ENCODE results near the gene LRP8. TPM values are rescaled to one million over a fixed set of nuclear protein-coding genes. Genes with fewer than 3 reads are reported as not detected.

Gene LRP8
- total RNA-seq, 4 donors from 2014 or later = 0.76 to 4.0 (median 2.0) TPM

GRCh38 chr1:53276902-53277281 is 51.0 kb downstream of the LRP8 start:
- H3K4me3 ChIP-seq (ENCODE audit: low read depth, poor library complexity, severe bottlenecking) = no peak overlapping the region
- no peak for TF ChIP-seq POLR2A (IDR thresholded peaks at IDR 0.05)
- TF ChIP-seq, protein P1, sequence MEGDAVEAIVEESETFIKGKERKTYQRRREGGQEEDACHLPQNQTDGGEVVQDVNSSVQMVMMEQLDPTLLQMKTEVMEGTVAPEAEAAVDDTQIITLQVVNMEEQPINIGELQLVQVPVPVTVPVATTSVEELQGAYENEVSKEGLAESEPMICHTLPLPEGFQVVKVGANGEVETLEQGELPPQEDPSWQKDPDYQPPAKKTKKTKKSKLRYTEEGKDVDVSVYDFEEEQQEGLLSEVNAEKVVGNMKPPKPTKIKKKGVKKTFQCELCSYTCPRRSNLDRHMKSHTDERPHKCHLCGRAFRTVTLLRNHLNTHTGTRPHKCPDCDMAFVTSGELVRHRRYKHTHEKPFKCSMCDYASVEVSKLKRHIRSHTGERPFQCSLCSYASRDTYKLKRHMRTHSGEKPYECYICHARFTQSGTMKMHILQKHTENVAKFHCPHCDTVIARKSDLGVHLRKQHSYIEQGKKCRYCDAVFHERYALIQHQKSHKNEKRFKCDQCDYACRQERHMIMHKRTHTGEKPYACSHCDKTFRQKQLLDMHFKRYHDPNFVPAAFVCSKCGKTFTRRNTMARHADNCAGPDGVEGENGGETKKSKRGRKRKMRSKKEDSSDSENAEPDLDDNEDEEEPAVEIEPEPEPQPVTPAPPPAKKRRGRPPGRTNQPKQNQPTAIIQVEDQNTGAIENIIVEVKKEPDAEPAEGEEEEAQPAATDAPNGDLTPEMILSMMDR (IDR thresholded peaks at IDR 0.05) = no peak
- 58 to 90% methylated on average over 20 to 44 of the region's 46 CpGs for WGBS, 2 donors
- no peak for DNase-seq (ENCODE audit: low spot score in 2 of 2)
- intact Hi-C loops (cut with DNase I; ENCODE audit: low total_unique reads) = no loop called here

- no peak for TF ChIP-seq POLR2A (IDR thresholded peaks at IDR 0.05)
- TF ChIP-seq, protein P1 (IDR thresholded peaks at IDR 0.05) = no peak
- no peak overlapping the region for H3K4me3 ChIP-seq (ENCODE audit: low read depth, poor library complexity, severe bottlenecking)
- 71 to 88% methylated on average over 36 to 47 of the region's 48 CpGs for WGBS, 2 donors
- DNase-seq (ENCODE audit: low spot score in 2 of 2) = no peak
- intact Hi-C loops (cut with DNase I; ENCODE audit: low total_unique reads) = no loop called here
Measured at GRCh38 chr1:53276153-53276901, 51.5 kb downstream of the LRP8 start.

DNA sequence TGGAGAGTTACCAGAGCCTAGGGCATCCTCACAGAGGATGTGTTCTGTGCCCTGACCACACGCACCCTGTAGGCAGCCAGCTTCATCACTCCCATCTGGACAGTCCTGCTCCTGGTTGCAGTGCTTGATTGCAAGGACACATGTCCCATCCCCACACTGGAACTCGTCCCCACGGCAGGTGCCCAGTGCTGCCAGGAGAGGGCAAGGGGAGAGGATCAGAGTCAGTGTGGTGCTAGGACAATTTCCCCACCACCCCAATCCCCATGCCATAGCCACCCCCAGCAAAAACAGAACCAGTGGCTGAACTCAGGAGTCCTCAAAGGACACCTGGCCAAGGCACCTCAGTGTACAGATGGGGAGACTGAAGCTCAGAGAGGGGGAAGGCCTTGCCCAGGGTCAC is 52.3 kb downstream of the LRP8 start:
- 90 to 95% methylated on average over 3 of the region's 3 CpGs for WGBS, 2 donors
- intact Hi-C loops (cut with DNase I; ENCODE audit: low total_unique reads) = no loop called here

DNA sequence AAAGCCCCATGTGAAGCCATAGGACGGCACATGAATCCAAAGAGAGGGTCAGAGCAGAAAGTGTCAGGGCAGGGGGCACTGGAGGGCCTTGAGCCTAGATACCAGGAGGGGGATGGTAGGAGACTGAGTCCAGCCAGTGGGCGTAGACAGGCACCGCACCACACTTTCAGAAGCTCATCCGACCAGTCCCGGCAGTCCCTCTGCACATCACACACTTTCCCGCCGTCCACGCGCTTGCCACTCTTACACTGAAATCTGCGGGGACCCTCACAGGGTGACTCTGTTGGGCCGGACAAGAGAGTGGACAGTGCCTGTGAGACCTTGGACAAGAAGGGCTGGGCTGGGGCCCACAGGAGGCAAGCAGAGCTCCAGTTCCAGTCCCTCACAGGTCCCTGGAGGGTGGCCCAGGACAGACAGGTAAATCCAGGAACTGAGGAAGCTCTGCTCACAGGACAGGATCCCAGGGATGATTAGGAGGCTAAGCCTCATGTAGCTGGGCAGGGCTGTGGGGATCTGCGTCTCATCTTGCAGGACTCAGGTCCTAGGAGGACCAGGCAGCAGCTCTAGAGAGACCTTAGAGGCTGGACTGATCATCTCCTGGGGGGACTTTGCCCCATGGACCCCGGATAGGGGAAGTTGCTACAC is 53.2 kb downstream of the LRP8 start:
- no peak for DNase-seq (ENCODE audit: low spot score in 2 of 2)
- WGBS, 2 donors = 87 to 91% methylated on average over 12 to 13 of the region's 13 CpGs
- intact Hi-C loops (cut with DNase I; ENCODE audit: low total_unique reads) = no loop called here
- H3K4me3 ChIP-seq (ENCODE audit: low read depth, poor library complexity, severe bottlenecking) = no peak overlapping the region
- no peak for TF ChIP-seq POLR2A (IDR thresholded peaks at IDR 0.05)
- TF ChIP-seq, protein P1 (IDR thresholded peaks at IDR 0.05) = no peak

More for the DNA sequence above, 52.3 kb downstream of the LRP8 start:
- no peak for TF ChIP-seq POLR2A (IDR thresholded peaks at IDR 0.05)
- TF ChIP-seq, protein P1 (IDR thresholded peaks at IDR 0.05) = no peak
- no peak overlapping the region for H3K4me3 ChIP-seq (ENCODE audit: low read depth, poor library complexity, severe bottlenecking)
- DNase-seq (ENCODE audit: low spot score in 2 of 2) = no peak

DNA sequence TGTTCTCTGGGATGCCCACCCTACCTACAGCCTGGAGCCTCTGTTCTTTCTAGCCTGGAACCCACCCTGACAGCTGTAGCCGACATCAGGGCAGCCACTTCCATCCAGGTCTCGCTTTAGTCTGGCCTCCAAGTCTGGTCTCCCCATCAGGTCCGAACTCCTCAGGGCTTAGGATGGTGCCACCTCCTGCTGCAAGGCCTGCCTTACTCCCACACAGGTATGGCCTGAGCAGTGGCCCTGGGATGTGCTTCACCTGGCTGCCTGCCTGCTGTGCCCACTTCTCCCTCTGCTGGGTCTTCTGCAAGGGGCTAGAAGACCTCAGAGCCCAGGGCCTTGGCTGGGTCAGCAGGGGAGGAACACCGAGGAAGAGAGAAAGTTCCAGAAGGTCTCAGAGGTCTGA is 53.8 kb downstream of the LRP8 start:
- H3K4me3 ChIP-seq (ENCODE audit: low read depth, poor library complexity, severe bottlenecking) = no peak overlapping the region
- intact Hi-C loops (cut with DNase I; ENCODE audit: low total_unique reads) = no loop called here
- TF ChIP-seq, protein P1 (IDR thresholded peaks at IDR 0.05) = no peak
- no peak for TF ChIP-seq POLR2A (IDR thresholded peaks at IDR 0.05)
- 81 to 91% methylated on average over 4 of the region's 4 CpGs for WGBS, 2 donors
- no peak for DNase-seq (ENCODE audit: low spot score in 2 of 2)
